Activated B cell treated with CpG ODN at 0.5 μM for 24 hours (primary cell): ENCODE measurements around the gene DYNAP. TPM values are rescaled to one million over a fixed set of nuclear protein-coding genes. Genes with fewer than 3 reads are reported as not detected.

Source experiments
- ATAC-seq: fragments of 200-7000 bp; cut with Tn5 transposase; one replicate; pipeline ENCODE4 v1.10.0; 2021; ENCODE audit warnings: low read depth, mild to moderate bottlenecking, moderate library complexity
- CTCF ChIA-PET: fragments of 350-600 bp; sonication (Branson Sonifier 250); formaldehyde crosslinking; loops from one replicate; lab custom pipeline; 2021; ENCODE audit warnings: antibody characterized with exemption; lab: Charles Lee
- POLR2A ChIA-PET: fragments of 350-600 bp; sonication (Branson Sonifier 250); formaldehyde crosslinking; loops from one replicate; lab custom pipeline; 2021; ENCODE audit warnings: antibody characterized with exemption; lab: Charles Lee
- DNase-seq: peaks from one replicate; pipeline ENCODE4 v3.0.0; 2022
- H3K27ac Mint-ChIP-seq: one replicate; pipeline ENCODE4 v1.8.0; 2020; ENCODE audit warnings: mixed read lengths
- H3K27me3 Mint-ChIP-seq: one replicate; pipeline ENCODE4 v1.8.0; 2021; ENCODE audit warnings: mixed read lengths
- H3K36me3 Mint-ChIP-seq: one replicate; pipeline ENCODE4 v1.8.0; 2021; ENCODE audit warnings: low read depth, mixed read lengths
- H3K4me1 Mint-ChIP-seq: one replicate; pipeline ENCODE4 v1.8.0; 2021; ENCODE audit warnings: mixed read lengths
- H3K4me3 Mint-ChIP-seq: one replicate; pipeline ENCODE4 v1.8.0; 2020; ENCODE audit warnings: mild to moderate bottlenecking, mixed read lengths
- H3K9me3 Mint-ChIP-seq: one replicate; pipeline ENCODE4 v1.8.0; 2020; ENCODE audit warnings: mixed read lengths
- intact Hi-C: fragments of 100-400 bp; cut with micrococcal nuclease; formaldehyde crosslinking; loops from one replicate; pipeline ENCODE4 v1.15.1; 2024
- total RNA-seq: library from RNA; stranded (reverse); gene quantifications from 2 replicates; pipeline ENCODE4 v1.2.3, GENCODE V29; 2022
- TF ChIP-seq, protein P1 (sequence below): fragments of 200-600 bp; IDR thresholded peaks from one replicate; pipeline ENCODE4 v1.8.0; 2022; ENCODE audit warnings: antibody characterized with exemption, mild to moderate bottlenecking

Gene DYNAP
- total RNA-seq, 1 donor from 2014 or later = not detected

DNA sequence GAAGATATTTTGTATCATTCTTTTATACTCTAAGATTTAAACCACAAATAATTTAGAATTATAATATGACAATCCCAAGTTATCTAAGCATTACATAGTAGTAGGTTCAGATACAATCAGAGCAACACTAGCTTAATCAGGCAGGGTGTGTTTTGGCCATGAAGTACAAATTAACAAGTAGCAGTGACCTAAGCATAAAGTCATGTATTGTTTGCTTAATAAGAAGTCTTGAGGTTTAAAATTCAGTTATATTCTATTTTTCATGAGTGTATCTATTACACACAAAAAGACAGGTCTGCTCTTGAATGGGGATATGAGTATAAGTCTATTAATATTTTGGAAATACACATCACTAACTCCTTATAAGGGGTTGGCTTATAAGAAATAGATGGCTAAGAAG, 39.9 kb downstream of the DYNAP start:
- TF ChIP-seq, protein P1, sequence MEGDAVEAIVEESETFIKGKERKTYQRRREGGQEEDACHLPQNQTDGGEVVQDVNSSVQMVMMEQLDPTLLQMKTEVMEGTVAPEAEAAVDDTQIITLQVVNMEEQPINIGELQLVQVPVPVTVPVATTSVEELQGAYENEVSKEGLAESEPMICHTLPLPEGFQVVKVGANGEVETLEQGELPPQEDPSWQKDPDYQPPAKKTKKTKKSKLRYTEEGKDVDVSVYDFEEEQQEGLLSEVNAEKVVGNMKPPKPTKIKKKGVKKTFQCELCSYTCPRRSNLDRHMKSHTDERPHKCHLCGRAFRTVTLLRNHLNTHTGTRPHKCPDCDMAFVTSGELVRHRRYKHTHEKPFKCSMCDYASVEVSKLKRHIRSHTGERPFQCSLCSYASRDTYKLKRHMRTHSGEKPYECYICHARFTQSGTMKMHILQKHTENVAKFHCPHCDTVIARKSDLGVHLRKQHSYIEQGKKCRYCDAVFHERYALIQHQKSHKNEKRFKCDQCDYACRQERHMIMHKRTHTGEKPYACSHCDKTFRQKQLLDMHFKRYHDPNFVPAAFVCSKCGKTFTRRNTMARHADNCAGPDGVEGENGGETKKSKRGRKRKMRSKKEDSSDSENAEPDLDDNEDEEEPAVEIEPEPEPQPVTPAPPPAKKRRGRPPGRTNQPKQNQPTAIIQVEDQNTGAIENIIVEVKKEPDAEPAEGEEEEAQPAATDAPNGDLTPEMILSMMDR = no peak
- peaks cover 9% of the 10 kb centered on the region for H3K9me3 Mint-ChIP-seq
- ChIA-PET CTCF (no interaction called here), POLR2A (no interaction called here)
- no peak for ATAC-seq
- H3K27me3 Mint-ChIP-seq = no peaks in the 10 kb centered on the region
- H3K4me3 Mint-ChIP-seq = no peak overlapping the region
- H3K27ac Mint-ChIP-seq = no peak overlapping the region
- H3K4me1 Mint-ChIP-seq = no peaks in the 10 kb centered on the region
- DNase-seq = no peak
- intact Hi-C loops = no loop called here
- no peaks in the 10 kb centered on the region for H3K36me3 Mint-ChIP-seq

DNA sequence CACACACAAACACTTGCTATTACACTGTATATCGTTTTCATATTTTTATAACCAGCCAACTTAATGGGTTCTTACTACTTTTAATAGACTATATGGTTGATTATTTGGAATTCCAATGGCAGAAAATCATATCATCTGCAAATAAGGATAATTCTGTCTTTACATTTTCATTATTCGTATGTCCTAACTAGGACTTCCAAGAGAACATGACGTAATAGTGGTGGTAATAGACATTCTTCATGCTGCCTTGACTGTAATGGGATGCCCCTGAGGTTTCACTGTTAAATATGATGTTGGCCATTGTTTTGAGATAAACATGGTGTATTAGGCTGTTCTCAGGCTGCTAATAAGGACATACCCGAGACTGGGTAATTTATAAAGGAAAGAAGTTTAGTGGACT, 45.2 kb downstream of the DYNAP start:
- TF ChIP-seq, protein P1 = no peak
- Mint-ChIP-seq H3K36me3 (no peaks in the 10 kb centered on the region), H3K4me1 (no peaks in the 10 kb centered on the region), H3K27ac (no peak overlapping the region), H3K27me3 (no peaks in the 10 kb centered on the region), H3K9me3 (no peaks in the 10 kb centered on the region), H3K4me3 (no peak overlapping the region)
- intact Hi-C loops = no loop called here
- DNase-seq = no peak
- no peak for ATAC-seq
- ChIA-PET POLR2A (interaction anchor here (0.7 kb wide), 1 partner anchor 411 kb away, joined by 3 read pairs; no protein-coding TSS in a partner anchor), CTCF (no interaction called here)

DNA sequence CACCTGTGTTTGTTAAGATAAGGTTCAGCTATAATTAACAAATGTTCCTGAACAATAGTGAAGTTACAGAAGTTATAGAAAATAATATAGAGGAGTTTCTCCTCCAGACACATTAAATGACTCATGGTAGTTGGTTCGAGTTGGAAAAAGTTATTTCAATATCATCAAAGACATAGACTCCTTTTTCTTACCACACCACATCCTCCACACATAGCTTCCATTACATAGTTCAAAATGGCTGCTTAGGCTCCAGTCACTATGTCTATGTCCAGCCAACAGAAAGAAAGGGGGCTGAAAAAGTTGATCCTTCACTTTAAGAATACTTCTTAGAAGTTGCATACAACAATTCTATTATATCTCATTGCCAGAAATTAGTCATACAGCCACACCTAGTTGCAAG, 50.7 kb downstream of the DYNAP start:
- ChIA-PET CTCF (no interaction called here), POLR2A (no interaction called here)
- no peak overlapping the region for H3K27ac Mint-ChIP-seq
- DNase-seq (no peak), ATAC-seq (no peak)
- TF ChIP-seq, protein P1 = no peak
- no peaks in the 10 kb centered on the region for H3K36me3 Mint-ChIP-seq
- intact Hi-C loops = no loop called here
- no peak overlapping the region for H3K4me3 Mint-ChIP-seq
- no peaks in the 10 kb centered on the region for H3K9me3 Mint-ChIP-seq
- H3K4me1 Mint-ChIP-seq = no peaks in the 10 kb centered on the region
- H3K27me3 Mint-ChIP-seq = peaks cover 2% of the 10 kb centered on the region

DNA sequence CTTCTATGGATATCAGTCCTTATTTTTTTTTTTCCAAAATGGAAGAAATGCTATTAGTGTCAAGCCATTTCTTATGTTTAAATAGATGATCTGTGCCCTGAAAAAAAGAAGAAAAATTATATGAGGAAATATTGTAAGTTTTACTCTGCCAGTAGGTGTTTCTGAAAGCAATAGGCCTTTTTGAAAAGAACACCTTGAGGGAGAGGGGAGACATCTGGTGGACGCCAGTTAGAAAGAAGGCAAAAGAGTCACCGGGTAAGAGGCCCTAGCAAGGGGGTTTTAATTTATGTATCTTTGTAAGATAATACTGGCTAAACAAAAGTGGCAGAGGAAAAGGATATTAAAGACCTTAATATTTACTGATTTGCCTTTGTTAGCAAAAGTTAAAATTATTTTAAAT, 56.1 kb downstream of the DYNAP start:
- no peak for ATAC-seq
- Mint-ChIP-seq H3K27me3 (peaks cover 2% of the 10 kb centered on the region), H3K9me3 (no peaks in the 10 kb centered on the region), H3K4me3 (no peak overlapping the region), H3K27ac (no peak overlapping the region), H3K36me3 (no peaks in the 10 kb centered on the region), H3K4me1 (no peaks in the 10 kb centered on the region)
- ChIA-PET CTCF (no interaction called here), POLR2A (no interaction called here)
- intact Hi-C loops = no loop called here
- DNase-seq = no peak
- TF ChIP-seq, protein P1 = no peak

Other genes starting within 250 kb of the DYNAP start
- gene STARD6, start 233.4 kb upstream of the DYNAP start, total RNA-seq = not detected in 2 replicates
- gene C18orf54, start 233.3 kb upstream of the DYNAP start, total RNA-seq = 1.9 TPM in 2 replicates
- 0.17 and 0.64 TPM in 2 replicates for gene RAB27B, start 237.2 kb downstream of the DYNAP start, total RNA-seq